Testis (tissue), 2 donors: ENCODE data around the gene VSIG8.

ENCODE experiments used
- POLR2A ChIP-seq: fragments of 450-650 bp; IDR thresholded peaks from one replicate; pipeline ENCODE4 v1.6.1; 2017; ENCODE audit warnings: antibody characterized with exemption, mild to moderate bottlenecking, moderate library complexity
- TF ChIP-seq, protein P1 (sequence below), 3 experiments: fragments of 450-650 bp in 2 of 3; fragments of 200-600 bp in 1 of 3; sonication (generic) in 1 of 3; IDR thresholded peaks; one replicate each; pipeline ENCODE4 v1.5.1; 2016 to 2019; ENCODE audit warnings: antibody characterized with exemption in 3 of 3, mild to moderate bottlenecking in 2 of 3, moderate library complexity in 1 of 3

DNA sequence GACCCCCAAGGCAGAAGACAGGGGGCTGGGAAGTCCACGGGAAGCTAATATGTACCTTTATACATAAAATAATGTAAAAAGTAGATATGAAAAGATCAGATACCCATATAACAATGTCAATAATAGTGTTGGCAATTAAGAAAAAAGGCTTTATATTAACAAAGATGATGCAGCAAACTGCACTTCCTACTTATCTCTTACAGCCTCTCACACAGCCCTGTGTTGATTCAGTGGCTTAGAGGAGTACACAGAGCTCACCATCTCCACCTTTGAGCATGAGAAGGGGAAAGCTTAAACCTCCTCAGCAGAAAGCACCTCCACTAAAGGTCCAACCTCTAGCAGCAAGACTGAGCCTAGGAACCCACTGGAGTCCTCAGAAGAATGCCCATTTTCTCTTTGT, 7.2 kb upstream of the VSIG8 start:
- TF ChIP-seq, protein P1, sequence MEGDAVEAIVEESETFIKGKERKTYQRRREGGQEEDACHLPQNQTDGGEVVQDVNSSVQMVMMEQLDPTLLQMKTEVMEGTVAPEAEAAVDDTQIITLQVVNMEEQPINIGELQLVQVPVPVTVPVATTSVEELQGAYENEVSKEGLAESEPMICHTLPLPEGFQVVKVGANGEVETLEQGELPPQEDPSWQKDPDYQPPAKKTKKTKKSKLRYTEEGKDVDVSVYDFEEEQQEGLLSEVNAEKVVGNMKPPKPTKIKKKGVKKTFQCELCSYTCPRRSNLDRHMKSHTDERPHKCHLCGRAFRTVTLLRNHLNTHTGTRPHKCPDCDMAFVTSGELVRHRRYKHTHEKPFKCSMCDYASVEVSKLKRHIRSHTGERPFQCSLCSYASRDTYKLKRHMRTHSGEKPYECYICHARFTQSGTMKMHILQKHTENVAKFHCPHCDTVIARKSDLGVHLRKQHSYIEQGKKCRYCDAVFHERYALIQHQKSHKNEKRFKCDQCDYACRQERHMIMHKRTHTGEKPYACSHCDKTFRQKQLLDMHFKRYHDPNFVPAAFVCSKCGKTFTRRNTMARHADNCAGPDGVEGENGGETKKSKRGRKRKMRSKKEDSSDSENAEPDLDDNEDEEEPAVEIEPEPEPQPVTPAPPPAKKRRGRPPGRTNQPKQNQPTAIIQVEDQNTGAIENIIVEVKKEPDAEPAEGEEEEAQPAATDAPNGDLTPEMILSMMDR (IDR thresholded peaks at IDR 0.05) = no peak
- no peak for TF ChIP-seq POLR2A
